T-helper 17 cell (primary cell): ENCODE data around the gene SPCS3. TPM values are rescaled to one million over a fixed set of nuclear protein-coding genes. Genes with fewer than 3 reads are reported as not detected.
"Not testable (repeated sequence)": the region's sequence is repeated elsewhere in the genome, so short reads cannot be mapped to it uniquely, and the experiment has no call there.

Source experiments
- ATAC-seq: fragments of 150-1000 bp; cut with Tn5 transposase; 2 replicates; pipeline ENCODE4 v1.10.0; 2021; ENCODE audit warnings: mild to moderate bottlenecking, moderate library complexity
- DNase-seq, 3 donors: peaks; one replicate each; pipeline versions ENCODE4 v3.0.0 to v3.0.0-alpha.2; 2020 to 2021
- H3K9me3 ChIP-seq: one replicate; pipeline ENCODE4 v1.7.0; 2013; ENCODE audit warnings: low read length, mild to moderate bottlenecking; ENCODE audit not compliant: control insufficient read depth, poor library complexity, severe bottlenecking
- H3K27ac Mint-ChIP-seq: one replicate; pipeline ENCODE4 v1.8.0; 2022; ENCODE audit warnings: mild to moderate bottlenecking, moderate library complexity, mixed read lengths
- H3K27me3 Mint-ChIP-seq: one replicate; pipeline ENCODE4 v1.8.0; 2022; ENCODE audit warnings: mixed read lengths
- H3K36me3 Mint-ChIP-seq: one replicate; pipeline ENCODE4 v1.8.0; 2022; ENCODE audit warnings: low read depth, mixed read lengths
- H3K4me1 Mint-ChIP-seq: one replicate; pipeline ENCODE4 v1.8.0; 2022; ENCODE audit warnings: mild to moderate bottlenecking, mixed read lengths
- H3K4me3 Mint-ChIP-seq: one replicate; pipeline ENCODE4 v1.8.0; 2022; ENCODE audit warnings: mild to moderate bottlenecking, moderate library complexity, mixed read lengths
- total RNA-seq, 4 donors: library from RNA in 2 of 4; stranded (reverse) in 2 of 4; gene quantifications; one replicate each; pipeline ENCODE4 v1.2.3 and lab custom pipeline; 2022 to 2026

Gene SPCS3
- total RNA-seq, 2 donors from 2014 or later: 158 to 162 TPM

DNA sequence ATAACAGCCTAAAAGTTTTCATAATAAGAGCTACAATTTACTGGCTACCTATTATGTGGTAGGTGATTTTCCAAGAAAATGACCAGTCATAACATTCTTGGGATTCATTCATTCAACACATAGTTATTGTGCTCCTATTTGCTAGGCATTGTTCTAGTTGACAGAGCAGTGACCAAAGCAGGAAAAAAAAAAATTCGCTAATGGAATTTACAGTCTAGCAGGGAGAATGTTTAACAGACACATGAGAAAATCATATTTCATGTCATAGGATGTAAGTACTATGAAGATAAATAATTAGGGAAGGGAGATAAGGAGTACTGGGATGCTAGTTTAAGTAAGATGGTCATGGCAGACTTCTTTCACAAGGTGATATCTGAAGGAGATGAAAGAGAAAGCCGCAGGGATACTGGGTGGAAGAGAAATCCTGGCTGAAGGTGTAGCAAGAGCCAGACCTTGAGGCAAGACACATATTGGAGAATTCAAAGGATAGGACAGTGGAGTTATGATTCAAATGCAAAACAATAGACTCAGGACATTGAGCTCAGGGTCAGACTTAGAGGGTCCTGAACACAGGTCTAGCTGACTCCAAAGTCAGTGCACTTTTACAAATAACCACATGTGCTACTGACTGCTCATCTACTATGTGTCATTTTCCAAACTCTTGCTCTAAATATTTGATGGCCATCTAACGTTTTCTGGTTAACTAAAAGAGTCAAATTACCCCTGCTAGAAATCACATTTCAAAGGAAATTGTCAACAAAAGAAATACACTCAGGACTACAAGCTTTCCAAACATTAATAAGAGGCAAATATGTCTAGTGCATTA lies 20.4 kb downstream of the SPCS3 start:
- Mint-ChIP-seq H3K4me1 (peaks cover 20% of the 10 kb centered on the region), H3K4me3 (no peak overlapping the region), H3K27ac (no peak overlapping the region), H3K36me3 (peaks cover 3% of the 10 kb centered on the region), H3K27me3 (no peaks in the 10 kb centered on the region)
- DNase-seq (no peak), ATAC-seq (no peak)
- H3K9me3 ChIP-seq: no peaks in the 10 kb centered on the region

GRCh38 chr4:176340871-176341685 lies 21.3 kb downstream of the SPCS3 start:
- peak; percentile 71 for ATAC-seq

GRCh38 chr4:176342384-176342783 lies 22.6 kb downstream of the SPCS3 start:
- peaks cover 10% of the 10 kb centered on the region for H3K4me1 Mint-ChIP-seq
- H3K27ac Mint-ChIP-seq: no peak overlapping the region
- H3K36me3 Mint-ChIP-seq: peaks cover 3% of the 10 kb centered on the region
- no peak for DNase-seq
- no peaks in the 10 kb centered on the region for H3K9me3 ChIP-seq
- no peak for ATAC-seq
- no peaks in the 10 kb centered on the region for H3K27me3 Mint-ChIP-seq
- H3K4me3 Mint-ChIP-seq: no peak overlapping the region

More at GRCh38 chr4:176340871-176341685, 21.3 kb downstream of the SPCS3 start:
- Mint-ChIP-seq H3K4me1 (peaks cover 13% of the 10 kb centered on the region), H3K27me3 (no peaks in the 10 kb centered on the region), H3K4me3 (no peak overlapping the region), H3K36me3 (peaks cover 3% of the 10 kb centered on the region), H3K27ac (peak overlapping the region; percentile 19)
- no peaks in the 10 kb centered on the region for H3K9me3 ChIP-seq
- no peak for DNase-seq

GRCh38 chr4:176343286-176343685 lies 23.5 kb downstream of the SPCS3 start:
- DNase-seq (no peak), ATAC-seq (no peak)
- Mint-ChIP-seq H3K27me3 (no peaks in the 10 kb centered on the region), H3K4me1 (peaks cover 10% of the 10 kb centered on the region), H3K27ac (no peak overlapping the region), H3K36me3 (peaks cover 3% of the 10 kb centered on the region), H3K4me3 (no peak overlapping the region)
- no peaks in the 10 kb centered on the region for H3K9me3 ChIP-seq

GRCh38 chr4:176345346-176345745 lies 25.6 kb downstream of the SPCS3 start:
- not testable (repeated sequence) for DNase-seq, H3K4me1 Mint-ChIP-seq, H3K27me3 Mint-ChIP-seq, ATAC-seq, H3K27ac Mint-ChIP-seq, H3K36me3 Mint-ChIP-seq, H3K9me3 ChIP-seq, H3K4me3 Mint-ChIP-seq

DNA sequence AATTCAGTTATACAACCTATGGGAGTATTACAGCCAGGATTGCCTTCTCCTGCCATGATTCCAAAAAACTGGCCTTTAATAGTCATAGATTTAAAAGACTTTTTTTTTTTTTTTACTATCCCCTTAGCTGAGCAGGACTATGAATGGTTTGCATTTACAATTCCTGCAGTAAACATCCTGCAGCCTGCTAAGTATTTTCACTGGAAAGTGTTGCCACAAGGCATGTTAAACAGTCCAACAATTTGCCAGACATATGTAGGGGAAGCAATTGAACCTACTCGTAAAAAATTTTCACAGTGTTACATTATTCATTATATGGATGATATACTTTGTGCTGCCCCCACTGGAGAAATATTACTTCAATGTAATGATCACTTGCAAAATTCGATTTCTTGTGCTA lies 27.1 kb downstream of the SPCS3 start:
- peaks cover 14% of the 10 kb centered on the region for H3K36me3 Mint-ChIP-seq
- not testable (repeated sequence) for H3K27ac Mint-ChIP-seq, H3K9me3 ChIP-seq, H3K4me1 Mint-ChIP-seq, DNase-seq, H3K4me3 Mint-ChIP-seq, ATAC-seq, H3K27me3 Mint-ChIP-seq

GRCh38 chr4:176350671-176351070 lies 30.9 kb downstream of the SPCS3 start:
- Mint-ChIP-seq H3K36me3 (peaks cover 11% of the 10 kb centered on the region), H3K4me3 (no peak overlapping the region), H3K4me1 (no peaks in the 10 kb centered on the region), H3K27me3 (no peaks in the 10 kb centered on the region), H3K27ac (no peak overlapping the region)
- DNase-seq: no peak
- no peaks in the 10 kb centered on the region for H3K9me3 ChIP-seq
- no peak for ATAC-seq

- DNase-seq: no peak
- Mint-ChIP-seq H3K27me3 (no peaks in the 10 kb centered on the region), H3K36me3 (peaks cover 8% of the 10 kb centered on the region), H3K27ac (no peak overlapping the region), H3K4me1 (no peaks in the 10 kb centered on the region), H3K4me3 (no peak overlapping the region)
- ATAC-seq: no peak
- no peaks in the 10 kb centered on the region for H3K9me3 ChIP-seq
These were observed 35.1 kb downstream of the SPCS3 start for GRCh38 chr4:176354884-176355283.

DNA sequence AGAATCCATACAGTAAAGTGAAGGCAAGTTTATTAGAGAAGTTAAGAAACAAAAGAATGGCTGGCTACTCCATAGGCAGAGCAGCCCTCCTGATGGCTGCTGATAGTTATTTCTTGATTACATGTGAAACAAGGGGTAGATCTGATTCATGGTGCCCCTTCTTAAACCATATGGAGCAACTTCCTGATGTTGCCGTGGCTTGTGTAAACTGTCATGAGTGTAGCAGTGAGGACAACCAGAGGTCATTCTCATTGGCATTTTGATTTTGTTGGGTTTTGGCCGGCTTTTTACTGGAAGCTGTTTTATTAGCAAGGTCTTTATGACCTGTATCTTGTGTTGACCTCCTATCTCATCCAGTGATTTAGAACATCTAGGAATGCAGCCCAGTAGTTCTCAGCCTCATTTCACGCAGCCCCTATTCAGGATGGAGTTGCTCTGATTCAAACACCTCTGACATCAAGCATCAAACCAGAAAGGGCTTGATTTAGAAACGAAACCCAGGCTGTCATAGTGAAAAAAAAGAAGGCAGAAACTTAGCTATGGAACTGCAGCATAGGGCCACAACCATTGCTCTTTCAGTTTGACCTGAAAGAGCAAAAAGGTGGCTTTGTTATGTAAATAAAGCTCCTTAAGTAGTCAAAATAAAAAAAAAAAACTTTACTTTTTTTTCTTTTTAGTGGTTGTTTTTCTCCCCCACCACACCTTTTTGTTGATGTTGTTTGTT lies 37.8 kb downstream of the SPCS3 start:
- H3K27ac Mint-ChIP-seq: no peak overlapping the region
- no peak overlapping the region for H3K4me3 Mint-ChIP-seq
- H3K27me3 Mint-ChIP-seq: no peaks in the 10 kb centered on the region
- no peaks in the 10 kb centered on the region for H3K4me1 Mint-ChIP-seq
- no peaks in the 10 kb centered on the region for H3K9me3 ChIP-seq
- no peak for DNase-seq
- no peaks in the 10 kb centered on the region for H3K36me3 Mint-ChIP-seq
- no peak for ATAC-seq

GRCh38 chr4:176358083-176358469 lies 38.3 kb downstream of the SPCS3 start:
- Mint-ChIP-seq H3K27ac (no peak overlapping the region), H3K36me3 (no peaks in the 10 kb centered on the region), H3K4me1 (no peaks in the 10 kb centered on the region), H3K4me3 (no peak overlapping the region), H3K27me3 (no peaks in the 10 kb centered on the region)
- no peak for ATAC-seq
- H3K9me3 ChIP-seq: no peaks in the 10 kb centered on the region
- no peak for DNase-seq

GRCh38 chr4:176359590-176359989 lies 39.8 kb downstream of the SPCS3 start:
- ATAC-seq (no peak), DNase-seq (no peak)
- Mint-ChIP-seq H3K27ac (no peak overlapping the region), H3K36me3 (no peaks in the 10 kb centered on the region), H3K27me3 (no peaks in the 10 kb centered on the region), H3K4me1 (no peaks in the 10 kb centered on the region), H3K4me3 (no peak overlapping the region)
- H3K9me3 ChIP-seq: no peaks in the 10 kb centered on the region

DNA sequence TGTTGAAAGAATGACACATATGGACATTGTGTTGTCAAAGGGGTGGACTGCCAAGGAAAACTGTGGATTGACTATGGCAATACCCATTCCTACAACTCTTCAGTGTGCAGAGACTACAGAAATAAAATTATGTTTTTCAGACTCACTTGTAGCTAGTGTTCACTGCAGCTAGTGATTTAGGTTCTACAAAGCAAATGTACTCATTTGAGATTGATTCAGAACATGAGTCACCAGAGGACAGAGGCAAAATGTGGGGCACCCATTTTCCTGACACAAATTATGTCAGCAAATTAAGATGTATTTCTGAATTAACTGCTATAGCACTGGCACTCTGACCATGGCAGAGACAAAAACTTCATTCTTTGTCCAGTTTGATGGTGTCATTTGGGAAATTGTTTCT lies 40.7 kb downstream of the SPCS3 start:
- H3K9me3 ChIP-seq: no peaks in the 10 kb centered on the region
- no peak for ATAC-seq
- DNase-seq: no peak
- H3K27ac Mint-ChIP-seq: no peak overlapping the region
- no peak overlapping the region for H3K4me3 Mint-ChIP-seq
- H3K36me3 Mint-ChIP-seq: no peaks in the 10 kb centered on the region
- H3K27me3 Mint-ChIP-seq: no peaks in the 10 kb centered on the region
- H3K4me1 Mint-ChIP-seq: no peaks in the 10 kb centered on the region

- Mint-ChIP-seq H3K36me3 (no peaks in the 10 kb centered on the region), H3K27me3 (no peaks in the 10 kb centered on the region), H3K4me1 (no peaks in the 10 kb centered on the region), H3K27ac (no peak overlapping the region), H3K4me3 (no peak overlapping the region)
- peaks cover 7% of the 10 kb centered on the region for H3K9me3 ChIP-seq
- DNase-seq (no peak), ATAC-seq (no peak)
These were observed 43.3 kb downstream of the SPCS3 start for GRCh38 chr4:176363072-176363471.
